CD4-positive, alpha-beta T cell treated with Interleukin-15 for 4 hours (primary cell): ENCODE measurements around the gene CACNA1E.

Experiments
- DNase-seq: peaks from one replicate; pipeline ENCODE4 v3.0.0-alpha.2; 2020; ENCODE audit warnings: low spot score

Gene CACNA1E

DNA sequence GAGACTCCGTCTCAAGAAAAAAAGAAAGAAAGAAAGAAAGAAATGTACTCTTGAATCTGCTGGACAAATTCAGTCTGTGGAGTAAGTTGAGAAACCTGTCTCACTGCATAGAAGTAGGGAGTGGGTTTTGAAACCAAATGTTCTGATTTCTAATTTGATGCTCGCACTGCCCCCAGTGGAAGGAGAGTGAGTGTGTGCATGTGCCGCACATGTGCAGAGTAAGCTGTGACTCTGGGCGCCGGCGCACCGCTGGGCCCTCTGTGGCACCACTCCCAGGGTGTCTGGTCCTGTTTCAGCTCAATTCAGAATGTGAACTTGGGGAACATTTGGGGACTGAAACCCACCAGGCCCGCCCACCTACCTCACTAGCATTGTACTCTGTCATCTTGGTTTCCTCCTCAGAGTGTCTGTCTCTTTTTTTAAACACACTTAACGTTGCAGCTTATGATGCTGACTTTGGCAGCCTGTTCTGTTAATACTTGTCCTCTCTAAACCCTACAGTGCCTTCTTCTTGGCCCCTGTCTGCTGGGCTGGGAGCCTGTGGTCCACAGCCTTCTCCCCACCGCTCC lies 104.6 kb downstream of the CACNA1E start:
- DNase-seq = no peak

DNA sequence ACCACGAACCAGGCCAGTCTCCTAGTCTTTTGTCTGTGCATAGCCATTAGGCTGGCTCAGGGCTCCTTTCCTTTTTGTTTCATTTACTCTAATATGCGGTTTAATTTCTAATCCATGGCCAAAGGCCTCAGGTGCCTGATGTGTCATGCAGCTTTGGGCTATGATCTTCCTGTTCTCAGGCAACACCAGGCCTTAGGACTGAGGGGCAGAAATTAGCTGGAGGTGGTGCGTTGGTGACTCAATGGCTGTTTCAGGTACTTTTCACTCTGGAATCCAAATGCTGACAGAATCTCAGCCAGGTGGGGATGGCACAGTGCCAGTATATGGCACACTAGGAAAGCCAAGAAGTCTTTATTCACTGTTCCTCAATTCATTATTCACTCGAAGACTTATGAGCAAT lies 105.3 kb downstream of the CACNA1E start:
- DNase-seq = no peak

DNA sequence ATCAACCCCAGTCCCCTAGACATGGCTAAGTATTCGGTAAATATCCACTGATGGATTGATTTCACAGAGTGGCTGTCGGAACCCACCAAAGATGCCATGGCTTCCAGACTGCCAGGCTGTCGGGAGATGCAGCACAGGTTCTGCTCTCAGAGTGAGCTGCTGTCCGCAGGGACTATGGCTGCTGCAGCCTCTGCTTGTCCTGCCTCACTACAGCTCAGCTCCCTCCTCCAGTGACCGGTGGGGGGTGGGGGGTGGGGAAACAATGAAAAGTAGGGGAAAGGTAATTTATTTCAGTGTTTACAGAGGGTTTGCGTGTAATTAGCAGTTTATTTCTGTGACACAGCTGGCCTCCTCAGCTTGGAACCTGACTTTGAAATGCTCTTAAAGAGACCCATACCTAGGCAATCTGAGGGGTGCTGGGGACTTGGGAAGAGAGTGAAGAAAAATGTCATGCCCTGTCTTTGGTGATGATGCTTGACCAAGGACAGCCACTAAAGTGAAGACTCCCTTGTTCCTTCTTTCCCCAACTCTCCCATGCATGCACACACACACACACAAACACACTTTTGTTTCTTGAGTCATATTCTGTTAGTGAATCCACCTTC lies 109.0 kb downstream of the CACNA1E start:
- no peak for DNase-seq

DNA sequence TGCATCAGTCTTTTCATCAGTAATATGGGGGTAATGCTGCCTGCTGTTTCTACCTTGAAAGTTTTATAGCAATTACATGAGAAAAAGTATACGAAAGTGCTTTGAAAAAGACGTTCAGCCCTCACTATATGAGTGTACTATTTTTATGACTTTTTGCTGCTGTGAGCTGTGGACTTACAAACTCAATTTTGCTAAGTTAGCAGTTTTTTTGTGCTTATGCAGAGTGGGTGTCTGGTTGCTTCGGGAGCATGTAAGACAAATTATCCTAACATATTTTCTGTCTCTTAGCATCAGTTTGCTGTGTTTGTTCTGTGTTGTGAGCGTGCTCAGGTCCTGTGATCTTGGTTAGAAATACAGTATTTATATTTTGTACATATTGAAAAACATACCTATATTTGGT lies 109.7 kb downstream of the CACNA1E start:
- no peak for DNase-seq

DNA sequence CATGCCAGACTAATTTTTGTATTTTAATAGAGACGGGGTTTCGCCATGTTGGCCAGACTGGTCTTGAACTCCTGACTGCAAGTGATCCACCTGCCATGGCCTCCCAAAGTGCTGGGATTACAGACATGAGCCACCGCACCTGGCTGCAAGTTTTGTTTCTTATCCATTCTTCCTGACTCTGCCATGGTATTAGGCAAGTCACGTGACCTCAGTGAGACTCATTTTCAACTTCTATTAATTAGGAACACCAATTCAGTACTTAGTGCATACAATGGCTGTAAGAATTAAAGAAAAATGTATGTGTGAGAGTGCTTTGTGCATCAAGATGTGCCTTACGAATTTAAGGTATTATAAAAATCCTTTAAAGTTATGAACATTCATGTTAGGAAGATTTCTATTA lies 111.2 kb downstream of the CACNA1E start:
- DNase-seq = no peak

DNA sequence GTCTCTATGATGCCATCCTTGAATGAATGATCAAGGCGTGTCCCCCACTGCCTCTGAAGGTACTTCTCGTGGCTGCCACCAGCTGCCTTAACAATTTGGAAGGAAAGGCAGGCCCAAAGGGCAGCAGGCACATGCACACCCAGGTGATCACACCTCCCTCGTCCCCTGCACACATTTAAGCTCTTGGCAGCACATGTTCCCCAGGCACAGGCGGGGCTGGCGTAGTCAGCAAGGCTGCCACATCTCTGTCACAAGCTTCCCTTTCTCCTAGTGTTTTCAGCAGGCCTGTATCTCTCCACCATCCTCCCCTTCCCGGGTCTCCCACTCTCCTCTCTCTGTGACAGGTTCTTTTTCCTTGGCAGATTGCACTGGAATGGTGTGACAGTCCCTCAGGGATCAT lies 111.9 kb downstream of the CACNA1E start:
- no peak for DNase-seq

DNA sequence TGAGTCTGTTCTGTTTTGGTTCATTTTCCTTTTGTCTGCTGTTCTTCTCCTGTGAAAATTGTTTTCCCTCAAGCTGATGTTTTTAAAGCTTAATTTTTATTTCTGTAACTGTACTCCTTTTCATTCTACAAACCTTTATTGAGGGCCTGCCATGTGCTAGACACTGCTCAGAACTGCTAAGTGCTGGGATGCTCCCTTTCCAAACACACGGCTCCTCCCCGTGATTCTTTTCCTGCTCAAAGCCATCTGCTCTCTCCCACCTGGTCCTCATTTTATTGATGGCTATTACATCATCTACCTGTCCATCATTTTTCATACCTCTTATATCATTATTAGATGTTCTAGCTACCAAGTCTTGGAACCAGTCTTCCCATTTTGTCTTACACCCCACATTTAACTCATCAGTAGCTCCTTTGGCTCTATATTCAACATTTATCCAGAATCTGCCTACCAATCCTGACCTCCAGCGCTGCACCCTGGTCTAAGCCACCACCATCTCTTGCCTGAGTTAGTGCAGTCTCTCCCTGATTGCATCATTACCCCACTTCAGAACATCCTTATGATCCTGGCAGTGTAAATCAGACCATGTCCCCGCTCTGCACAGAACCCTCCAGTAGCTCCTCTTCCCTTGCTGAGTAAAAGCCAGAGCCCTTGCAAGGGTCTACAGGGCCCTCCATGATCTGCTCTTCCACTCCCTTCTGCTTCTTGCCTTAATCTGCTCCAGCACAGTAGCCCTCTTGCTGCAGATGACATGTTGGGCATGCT lies 118.1 kb downstream of the CACNA1E start:
- DNase-seq = no peak

DNA sequence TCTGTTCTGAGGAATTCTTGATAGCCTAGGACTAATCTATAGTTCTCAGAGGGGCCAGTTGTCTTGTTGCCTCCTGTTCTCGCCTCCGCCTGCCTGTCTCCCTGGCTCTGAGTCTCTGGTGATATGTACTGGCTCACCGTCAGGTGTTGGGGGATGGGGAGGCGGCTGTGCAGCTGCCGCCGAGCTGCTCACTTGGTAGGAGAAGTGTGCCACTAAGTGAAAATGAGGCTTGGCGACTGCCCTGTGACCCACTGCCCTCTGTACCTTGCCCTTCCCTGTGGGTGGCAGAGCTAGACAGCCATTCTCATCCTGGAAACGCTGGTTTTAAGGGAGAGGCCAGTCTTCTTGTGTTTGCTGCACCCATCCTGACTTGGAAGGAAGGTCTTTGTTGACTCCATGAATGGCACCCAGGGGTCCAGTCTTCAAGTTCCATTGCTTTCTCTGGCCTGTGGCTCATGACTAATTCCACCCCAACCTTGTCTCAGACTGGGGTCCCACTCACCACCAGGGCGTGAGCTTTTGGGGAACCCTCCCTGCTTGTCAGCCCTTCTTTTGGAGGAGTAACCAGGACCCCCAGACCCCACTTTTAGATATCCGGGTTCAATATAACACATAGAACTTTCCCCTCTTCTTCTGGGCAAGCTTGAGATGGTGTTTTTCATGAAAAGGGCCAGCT lies 120.6 kb downstream of the CACNA1E start:
- no peak for DNase-seq

DNA sequence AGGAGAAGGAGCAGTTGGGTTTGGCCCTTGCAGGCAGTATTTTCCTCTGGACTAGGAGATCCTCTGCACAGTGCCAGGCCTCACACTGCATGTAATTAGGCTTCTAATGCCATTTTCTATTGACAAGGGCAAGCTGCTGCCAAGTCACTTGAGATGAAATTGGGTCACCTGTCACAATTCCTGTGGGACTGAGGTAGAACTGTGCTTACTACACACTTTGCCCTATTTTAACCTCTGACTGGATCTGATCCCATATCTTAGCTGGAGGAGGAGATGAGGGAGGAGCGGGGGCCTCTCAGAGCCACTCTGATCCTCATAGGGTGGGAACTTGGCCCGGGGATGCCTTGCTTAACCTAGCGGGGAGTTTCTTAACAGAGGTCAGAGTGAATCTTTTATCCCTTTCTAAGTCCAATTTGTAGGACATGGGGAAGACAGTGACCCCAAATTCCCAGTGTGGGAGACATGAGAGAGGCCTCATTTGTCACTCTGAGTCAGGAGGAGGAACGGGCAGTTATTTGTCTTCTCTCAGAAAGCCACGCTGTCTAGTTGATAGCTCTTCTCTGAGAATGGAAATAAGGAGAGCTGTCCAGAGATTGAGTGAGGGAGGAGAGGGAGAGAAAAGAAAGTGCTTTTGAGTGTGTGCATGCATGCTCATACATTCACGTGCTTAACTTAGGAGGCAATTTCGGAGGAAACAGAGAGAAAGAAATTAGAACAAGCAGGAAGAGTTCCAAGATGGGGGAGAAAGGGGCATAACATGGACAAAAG lies 121.3 kb downstream of the CACNA1E start:
- DNase-seq = no peak

DNA sequence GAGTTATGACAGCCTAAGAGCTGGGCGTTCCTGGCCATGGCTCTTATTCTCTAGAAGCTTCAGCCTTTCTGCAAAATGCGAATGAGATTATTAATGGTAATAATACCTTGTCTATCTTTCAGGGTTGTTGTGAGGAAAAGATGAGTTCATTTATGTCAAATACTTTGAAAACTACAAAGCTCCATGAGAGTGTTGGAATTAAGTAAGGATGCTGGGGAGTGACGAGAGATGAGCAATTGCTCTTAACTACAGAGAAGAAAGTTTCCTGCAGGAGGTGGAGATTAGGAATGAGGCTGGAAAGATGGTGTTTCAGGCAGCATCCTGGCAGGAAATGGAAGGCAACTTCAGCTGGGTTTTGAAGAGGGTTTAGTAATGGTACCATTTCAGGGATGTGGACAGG lies 124.2 kb downstream of the CACNA1E start:
- DNase-seq = no peak

DNA sequence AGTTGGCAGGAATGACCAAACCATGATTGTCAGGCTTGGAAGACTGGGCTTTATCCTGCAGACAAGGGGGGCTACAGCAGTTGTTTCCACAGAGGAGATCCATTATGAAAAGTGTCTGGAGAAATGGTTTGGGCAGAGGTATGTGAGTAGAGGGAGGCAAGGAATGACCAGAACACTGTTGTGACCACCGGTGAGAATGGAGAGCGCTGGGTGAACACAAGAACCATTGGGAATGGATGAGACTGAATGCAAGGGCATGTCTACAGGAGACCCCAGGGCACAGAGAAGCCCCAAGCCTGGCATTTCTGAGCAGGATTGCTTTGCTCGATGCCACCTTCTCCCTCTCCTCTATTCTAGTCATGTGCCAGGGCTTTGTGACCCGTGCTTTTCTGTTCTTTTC lies 125.1 kb downstream of the CACNA1E start:
- no peak for DNase-seq

DNA sequence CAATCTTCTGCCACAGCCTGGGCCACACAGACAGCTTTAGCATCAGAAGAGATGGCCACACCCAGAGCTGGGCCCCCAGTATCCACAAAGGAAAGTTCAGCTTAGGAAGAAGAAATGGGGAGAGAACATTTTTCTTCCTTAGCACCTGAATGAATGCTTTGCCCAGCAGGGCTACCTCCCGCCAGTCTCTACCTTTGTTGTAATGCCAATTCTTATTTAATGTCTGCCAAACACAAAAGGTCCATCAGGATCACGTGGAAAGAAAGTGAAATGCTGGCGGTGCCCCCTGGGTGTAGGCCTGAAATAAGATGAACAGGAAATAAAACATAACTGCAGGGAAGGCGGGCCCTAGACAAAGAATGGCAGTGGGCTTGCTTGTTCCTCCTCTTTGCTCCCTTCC lies 125.6 kb downstream of the CACNA1E start:
- DNase-seq = no peak

DNA sequence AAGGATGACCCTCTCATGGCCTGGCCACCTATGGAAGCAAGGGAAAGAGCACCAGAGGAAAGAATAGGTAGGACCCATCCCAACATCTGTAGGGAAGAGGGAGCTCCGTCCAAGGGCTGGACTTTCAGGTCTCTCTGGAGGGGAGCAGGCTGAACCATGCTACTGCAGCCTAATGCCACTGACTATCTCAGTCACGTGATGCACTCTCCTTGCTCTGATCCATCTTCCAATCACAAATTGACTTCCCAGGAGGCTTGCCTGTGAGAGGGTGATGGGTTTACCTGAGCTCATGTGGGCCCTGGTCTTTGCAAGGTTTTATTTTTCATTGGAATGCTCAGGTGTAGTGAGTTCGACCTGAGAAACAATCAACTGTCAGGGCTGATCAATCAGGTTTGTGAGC lies 128.8 kb downstream of the CACNA1E start:
- DNase-seq = no peak

DNA sequence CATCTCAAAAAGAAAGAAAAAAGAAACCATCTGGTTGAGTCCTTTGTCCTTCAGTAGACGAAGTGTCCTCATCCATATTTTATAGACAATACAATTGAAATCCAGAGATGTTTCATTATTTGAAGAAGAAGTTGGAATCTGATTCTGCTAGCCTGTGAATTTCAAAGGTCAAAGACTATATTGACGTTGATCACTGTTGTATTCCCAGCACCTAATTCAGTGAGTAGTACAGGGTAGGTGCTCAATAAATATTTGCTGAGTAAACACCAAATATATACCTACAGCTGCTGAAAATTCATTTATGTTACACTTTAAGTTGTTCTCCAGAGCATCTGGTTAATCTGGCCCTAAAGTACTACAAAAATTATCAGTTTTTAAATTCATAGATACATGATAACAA lies 135.2 kb downstream of the CACNA1E start:
- DNase-seq = no peak

DNA sequence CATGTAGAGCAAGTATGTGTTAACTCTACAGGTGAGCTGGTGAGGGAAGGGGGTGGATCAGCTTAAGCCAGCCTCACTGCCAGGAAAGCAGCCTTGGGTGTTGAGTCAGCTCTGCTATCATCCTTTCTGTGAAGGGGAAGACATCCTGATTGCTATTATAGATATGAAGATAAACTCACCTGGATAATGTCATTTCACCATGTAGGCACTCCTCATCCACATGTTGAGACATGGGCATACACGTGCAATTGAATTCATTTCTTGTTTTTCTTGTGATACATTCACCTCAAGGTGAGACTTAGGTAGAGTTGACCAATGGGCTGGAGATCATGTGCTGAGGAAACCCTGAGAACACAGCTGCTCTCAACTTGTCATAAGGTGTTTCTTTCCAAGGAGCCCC lies 136.9 kb downstream of the CACNA1E start:
- DNase-seq = no peak

DNA sequence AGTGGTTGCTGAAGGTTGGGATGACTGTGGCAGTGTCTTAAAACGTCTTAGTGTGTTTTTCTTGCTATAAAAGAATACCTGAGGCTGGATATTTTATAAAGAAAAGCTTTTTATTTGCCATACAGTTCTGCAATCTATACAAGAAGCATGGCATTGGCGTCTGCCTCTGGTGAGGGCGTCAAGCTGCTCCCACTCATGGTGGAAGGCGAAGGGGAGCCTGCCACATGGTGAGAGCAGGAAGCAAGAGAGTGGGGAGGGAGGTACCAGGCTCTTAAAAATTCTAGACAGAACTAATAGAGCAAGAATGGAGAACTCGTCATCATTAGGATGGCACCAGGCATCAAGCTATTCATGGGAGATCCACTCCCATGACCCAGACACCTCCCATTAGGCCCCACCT lies 140.5 kb downstream of the CACNA1E start:
- no peak for DNase-seq

DNA sequence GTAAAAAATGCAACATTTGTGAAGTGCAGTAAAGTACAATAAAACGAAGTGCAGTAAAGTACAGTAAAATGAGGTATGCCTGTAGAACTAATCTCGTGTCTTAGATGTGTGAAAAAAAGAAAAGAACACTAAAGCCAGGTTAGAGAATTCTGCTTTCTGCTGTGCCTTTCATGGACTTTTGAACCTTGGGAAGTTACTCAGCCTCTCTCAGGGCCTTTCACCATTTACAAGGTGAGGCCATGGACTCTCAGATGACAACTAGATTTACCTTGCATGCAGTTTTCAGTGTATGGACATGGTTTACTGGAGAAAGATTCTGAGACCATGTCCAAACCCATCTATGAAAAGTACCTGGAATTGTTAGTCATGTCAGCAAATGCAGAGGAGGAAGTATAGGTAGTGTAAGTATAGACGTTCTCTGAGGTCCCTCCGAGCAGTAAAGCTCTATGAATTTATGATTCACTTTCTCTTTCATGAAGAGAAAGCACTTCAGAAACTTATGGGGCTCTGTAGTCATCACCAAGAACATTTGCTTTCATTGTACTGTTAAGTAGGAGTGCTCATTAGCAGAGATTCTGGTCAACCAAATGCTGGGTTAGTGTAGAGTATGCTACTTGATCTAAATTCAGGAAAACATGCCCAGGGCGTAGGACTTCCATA lies 143.1 kb downstream of the CACNA1E start:
- DNase-seq = no peak

DNA sequence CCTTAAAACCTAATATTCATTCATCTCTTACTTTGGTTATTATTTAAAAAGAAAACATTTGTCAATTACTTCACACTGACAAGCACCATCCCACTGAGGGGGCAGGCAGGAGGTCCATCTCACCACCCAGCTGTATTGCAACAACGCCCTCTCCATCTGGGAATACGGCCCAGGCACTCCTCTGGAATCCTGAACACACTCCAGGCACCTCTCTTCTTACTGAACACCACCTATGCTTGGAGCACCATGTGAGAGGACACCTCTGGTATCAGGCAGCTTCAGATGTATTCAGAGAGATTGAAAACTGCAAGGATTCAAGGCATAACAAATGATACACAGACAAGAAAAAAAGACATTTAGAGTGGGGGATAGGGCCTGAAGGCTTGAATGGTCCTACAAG lies 147.1 kb downstream of the CACNA1E start:
- no peak for DNase-seq

DNA sequence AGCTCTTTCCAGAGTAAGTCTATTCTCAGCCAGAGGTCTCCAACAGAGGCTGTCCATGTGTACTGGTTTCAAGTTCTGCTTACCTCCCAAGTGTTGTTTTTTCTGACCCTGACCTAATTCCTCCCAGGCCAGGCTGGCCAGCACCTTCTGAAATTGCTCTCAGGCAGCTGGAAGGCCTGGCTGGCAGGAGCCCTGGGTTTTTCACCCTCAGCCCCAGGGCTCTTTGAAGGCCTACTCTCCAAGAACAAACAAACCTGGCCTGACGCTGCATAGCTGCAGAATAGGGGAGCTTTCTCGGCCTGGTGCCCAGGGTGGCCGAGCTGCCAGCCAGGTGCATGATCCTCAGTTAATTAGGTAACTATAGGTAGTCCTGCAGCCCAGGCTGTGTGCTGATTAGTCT lies 147.5 kb downstream of the CACNA1E start:
- no peak for DNase-seq

DNA sequence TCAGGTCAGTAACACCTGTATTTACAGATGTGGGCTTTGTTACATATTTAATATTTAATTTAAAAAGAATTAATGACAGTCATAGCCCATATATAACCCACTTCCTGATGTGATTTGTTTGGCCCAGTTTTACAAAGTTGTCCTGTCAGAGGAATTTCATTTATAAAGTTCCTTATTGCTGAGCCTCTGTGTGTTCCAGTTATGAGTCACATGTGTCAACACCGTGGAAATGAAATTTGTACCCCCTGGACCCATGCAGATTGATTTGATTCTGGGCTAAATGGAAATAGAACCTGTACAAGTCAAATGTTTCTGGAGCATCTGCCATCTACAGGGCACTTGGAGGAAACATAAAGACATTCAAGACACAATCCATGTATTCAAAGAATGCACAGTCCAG lies 149.2 kb downstream of the CACNA1E start:
- no peak for DNase-seq

DNA sequence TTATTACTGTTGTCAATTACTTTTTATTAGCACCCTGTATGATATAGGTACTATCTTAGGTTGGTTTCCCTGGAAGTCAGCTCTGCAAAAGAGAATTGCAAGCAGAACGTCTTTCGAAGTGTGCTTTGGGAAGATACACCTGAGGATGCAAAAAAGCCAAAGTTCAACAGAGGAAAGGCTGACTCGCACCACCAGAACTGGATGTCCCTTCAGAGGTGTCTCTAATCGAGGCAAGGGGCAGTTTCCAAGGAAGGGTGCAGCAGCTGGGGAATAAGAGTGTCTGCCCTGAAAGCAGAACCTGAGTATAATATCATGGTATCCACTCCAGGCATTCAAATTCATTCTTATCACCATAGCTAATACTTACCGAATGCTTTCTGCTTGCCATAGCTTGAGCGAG lies 149.6 kb downstream of the CACNA1E start:
- DNase-seq = no peak

DNA sequence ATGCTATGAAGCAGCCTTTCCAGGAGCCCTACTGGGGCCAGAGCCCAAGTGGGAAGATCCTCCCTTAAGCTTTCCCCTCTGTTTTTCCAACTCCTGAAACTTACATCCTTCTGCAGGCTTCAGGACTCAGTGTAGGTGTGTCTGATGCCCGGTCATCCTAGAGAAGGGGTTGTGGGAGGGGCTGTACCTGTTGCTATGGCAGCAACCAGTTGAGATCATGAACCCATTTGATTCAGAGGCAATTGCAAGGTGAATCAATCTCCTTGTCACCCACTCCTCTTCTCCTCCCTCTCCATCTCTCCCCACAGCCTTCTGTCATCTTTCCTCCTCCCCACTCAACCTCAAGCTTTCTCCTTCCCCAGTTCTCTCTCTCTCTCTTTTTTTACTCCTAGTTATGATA lies 151.8 kb downstream of the CACNA1E start:
- no peak for DNase-seq
